HEK293 (cell line): ENCODE results near the gene ZFYVE21.

Experiments used
- CTCF ChIA-PET: fragments of 350-600 bp; formaldehyde crosslinking; extraction: SDS; loops from one replicate; lab custom pipeline; 2021; ENCODE audit warnings: antibody characterized with exemption; lab: Yijun Ruan, JAX
- POLR2A ChIA-PET: fragments of 300-600 bp; formaldehyde crosslinking; extraction: SDS; loops from one replicate; lab custom pipeline; 2020; ENCODE audit warnings: antibody characterized with exemption, inconsistent platforms; lab: Yijun Ruan, JAX
- H3K27ac ChIP-seq: fragments of 200-500 bp; sonication (Bioruptor generic); 2 replicates; pipeline ENCODE4 v1.5.1; 2014; ENCODE audit warnings: low read depth, low read length, control low read depth, inconsistent platforms; ENCODE audit errors: extremely low read depth
- H3K36me3 ChIP-seq, 2 experiments: fragments of 200-500 bp in 1 of 2; sonication (Bioruptor generic) in 1 of 2; 1 replicate in 1 of 2; 2 replicates in 1 of 2; pipeline ENCODE4 v1.5.1; 2014 to 2017; ENCODE audit warnings: inconsistent platforms in 2 of 2, low read length in 2 of 2; ENCODE audit not compliant: control insufficient read depth in 2 of 2, insufficient read depth in 1 of 2
- H3K4me1 ChIP-seq: fragments of 200-500 bp; sonication (Bioruptor generic); 2 replicates; pipeline ENCODE4 v1.5.1; 2014; ENCODE audit warnings: mild to moderate bottlenecking, low read length, inconsistent platforms; ENCODE audit not compliant: control insufficient read depth, insufficient read depth
- H3K4me3 ChIP-seq: 2 replicates; pipeline ENCODE4 v1.5.1; 2011; ENCODE audit warnings: low read depth, mild to moderate bottlenecking, control low read depth, low read length, moderate library complexity
- H3K9me3 ChIP-seq: fragments of 200-500 bp; sonication (Bioruptor generic); 2 replicates; pipeline ENCODE4 v1.5.1; 2014; ENCODE audit warnings: low read depth, low read length, inconsistent platforms; ENCODE audit not compliant: control insufficient read depth, insufficient read depth
- KLF10 ChIP-seq: fragments of 450-650 bp; IDR thresholded peaks from 2 replicates; pipeline ENCODE4 v1.5.1; 2018; ENCODE audit warnings: missing biosample characterization, mild to moderate bottlenecking, missing genetic modification characterization
- KLF9 ChIP-seq: fragments of 450-650 bp; formaldehyde crosslinking; IDR thresholded peaks from 2 replicates; pipeline ENCODE4 v1.5.1; 2016; ENCODE audit warnings: missing biosample characterization, missing genetic modification characterization, low read depth
- SCRT1 ChIP-seq: fragments of 450-650 bp; formaldehyde crosslinking; IDR thresholded peaks from 2 replicates; pipeline ENCODE4 v1.5.1; 2016; ENCODE audit warnings: missing biosample characterization, missing genetic modification characterization, borderline replicate concordance
- SP3 ChIP-seq: fragments of 450-650 bp; formaldehyde crosslinking; IDR thresholded peaks from 2 replicates; pipeline ENCODE4 v1.5.1; 2016; ENCODE audit warnings: missing biosample characterization, missing genetic modification characterization
- ZBTB7A ChIP-seq: fragments of 450-650 bp; formaldehyde crosslinking; IDR thresholded peaks from 2 replicates; pipeline ENCODE4 v1.5.1; 2016; ENCODE audit warnings: low read depth, missing biosample characterization, missing genetic modification characterization
- ZFHX2 ChIP-seq: fragments of 450-650 bp; formaldehyde crosslinking; conservative IDR thresholded peaks from 2 replicates; pipeline ENCODE4 v1.5.1; 2016; ENCODE audit warnings: missing biosample characterization, missing genetic modification characterization
- ZNF132 ChIP-seq: fragments of 450-650 bp; formaldehyde crosslinking; IDR thresholded peaks from 2 replicates; pipeline ENCODE4 v1.5.1; 2017; ENCODE audit warnings: missing biosample characterization, missing genetic modification characterization, borderline replicate concordance
- ZNF248 ChIP-seq: fragments of 450-650 bp; formaldehyde crosslinking; IDR thresholded peaks from 2 replicates; pipeline ENCODE4 v1.5.1; 2017; ENCODE audit warnings: missing biosample characterization, missing genetic modification characterization
- ZNF292 ChIP-seq: fragments of 450-650 bp; formaldehyde crosslinking; IDR thresholded peaks from 2 replicates; pipeline ENCODE4 v1.5.1; 2016; ENCODE audit warnings: low read depth, missing biosample characterization, missing genetic modification characterization, borderline replicate concordance
- ZNF335 ChIP-seq: fragments of 450-650 bp; formaldehyde crosslinking; conservative IDR thresholded peaks from 2 replicates; pipeline ENCODE4 v1.5.1; 2016; ENCODE audit warnings: missing biosample characterization, missing genetic modification characterization
- ZNF416 ChIP-seq: fragments of 450-650 bp; formaldehyde crosslinking; IDR thresholded peaks from 2 replicates; pipeline ENCODE4 v1.5.1; 2016; ENCODE audit warnings: missing biosample characterization, missing genetic modification characterization
- ZNF548 ChIP-seq: fragments of 450-650 bp; formaldehyde crosslinking; IDR thresholded peaks from 2 replicates; pipeline ENCODE4 v1.5.1; 2016; ENCODE audit warnings: missing biosample characterization, missing genetic modification characterization
- ZNF596 ChIP-seq: fragments of 450-650 bp; IDR thresholded peaks from 2 replicates; pipeline ENCODE4 v1.5.0; 2018; ENCODE audit warnings: missing biosample characterization, mild to moderate bottlenecking, missing genetic modification characterization, moderate library complexity
- ZNF658 ChIP-seq: fragments of 450-650 bp; formaldehyde crosslinking; IDR thresholded peaks from 2 replicates; pipeline ENCODE4; 2016; ENCODE audit warnings: missing biosample characterization, missing genetic modification characterization
- ZNF664 ChIP-seq: fragments of 450-650 bp; formaldehyde crosslinking; IDR thresholded peaks from 2 replicates; pipeline ENCODE4 v1.5.1; 2016; ENCODE audit warnings: missing biosample characterization, missing genetic modification characterization
- ZNF768 ChIP-seq: fragments of 450-650 bp; formaldehyde crosslinking; IDR thresholded peaks from 2 replicates; pipeline ENCODE4 v1.5.1; 2018; ENCODE audit warnings: missing biosample characterization, mild to moderate bottlenecking, missing genetic modification characterization
- ZNF791 ChIP-seq: fragments of 450-650 bp; formaldehyde crosslinking; IDR thresholded peaks from 2 replicates; pipeline ENCODE4 v1.5.1; 2016; ENCODE audit warnings: missing biosample characterization, missing genetic modification characterization
- ZXDB ChIP-seq: fragments of 450-650 bp; formaldehyde crosslinking; IDR thresholded peaks from 2 replicates; pipeline ENCODE4 v1.5.1; 2016; ENCODE audit warnings: missing biosample characterization, missing genetic modification characterization
- TF ChIP-seq, protein P1 (sequence below): fragments of 450-650 bp; formaldehyde crosslinking; IDR thresholded peaks from 2 replicates; pipeline ENCODE4 v1.5.1; 2017; ENCODE audit warnings: missing biosample characterization, missing genetic modification characterization
- TF ChIP-seq, protein P2 (sequence below): fragments of 450-650 bp; formaldehyde crosslinking; IDR thresholded peaks from 2 replicates; pipeline ENCODE4 v1.5.1; 2016; ENCODE audit warnings: missing biosample characterization, missing genetic modification characterization, borderline replicate concordance

ZFYVE21 gene

DNA sequence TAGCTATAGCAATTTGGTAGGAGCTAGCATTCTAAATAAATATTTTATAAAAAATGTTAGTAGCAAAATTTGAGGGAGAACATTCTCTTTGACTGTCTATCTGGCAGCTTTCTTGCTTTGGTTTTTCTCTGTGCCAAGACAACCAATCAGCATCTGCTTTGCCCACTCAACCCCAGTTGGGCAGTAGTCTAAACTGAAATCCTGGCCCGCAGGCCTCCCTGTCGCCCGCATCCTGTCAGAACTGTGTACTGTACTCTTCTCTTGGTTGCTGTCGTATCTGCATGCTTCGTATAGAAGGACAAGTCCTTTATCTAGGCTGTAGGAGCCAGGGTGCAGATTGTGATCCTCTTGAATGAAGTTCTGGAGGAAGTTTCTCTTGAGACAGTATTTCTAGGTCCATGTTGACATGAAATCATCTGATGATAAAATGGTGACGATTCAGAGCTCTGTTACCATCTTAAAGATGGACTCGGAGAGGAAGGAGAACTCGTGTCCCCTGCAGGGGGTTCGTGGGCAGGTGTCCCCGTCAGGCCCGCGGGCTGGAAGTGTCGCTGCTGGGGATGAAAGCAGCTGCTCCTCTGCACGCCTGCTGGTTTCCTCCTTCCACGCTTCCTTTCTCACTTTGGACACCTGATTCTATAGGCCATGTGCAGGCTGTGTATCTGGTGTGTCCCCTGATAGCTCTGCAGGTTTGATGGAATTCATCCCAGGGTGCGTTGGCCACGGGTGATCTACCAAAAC is 34.9 kb upstream of the ZFYVE21 start:
- peaks cover 62 to 93% of the 10 kb centered on the region in 2 experiments for H3K36me3 ChIP-seq
- H3K27ac ChIP-seq, result no peak overlapping the region
- H3K4me1 ChIP-seq, result no peaks in the 10 kb centered on the region
- POLR2A ChIA-PET, result interaction anchor here (0.8 kb wide), 1 partner anchor 23 kb away, joined by 3 read pairs; no protein-coding TSS in a partner anchor
- no peak overlapping the region for H3K4me3 ChIP-seq
- no peaks in the 10 kb centered on the region for H3K9me3 ChIP-seq
- TF ChIP-seq ZNF248, result no peak
- TF ChIP-seq, protein P1, sequence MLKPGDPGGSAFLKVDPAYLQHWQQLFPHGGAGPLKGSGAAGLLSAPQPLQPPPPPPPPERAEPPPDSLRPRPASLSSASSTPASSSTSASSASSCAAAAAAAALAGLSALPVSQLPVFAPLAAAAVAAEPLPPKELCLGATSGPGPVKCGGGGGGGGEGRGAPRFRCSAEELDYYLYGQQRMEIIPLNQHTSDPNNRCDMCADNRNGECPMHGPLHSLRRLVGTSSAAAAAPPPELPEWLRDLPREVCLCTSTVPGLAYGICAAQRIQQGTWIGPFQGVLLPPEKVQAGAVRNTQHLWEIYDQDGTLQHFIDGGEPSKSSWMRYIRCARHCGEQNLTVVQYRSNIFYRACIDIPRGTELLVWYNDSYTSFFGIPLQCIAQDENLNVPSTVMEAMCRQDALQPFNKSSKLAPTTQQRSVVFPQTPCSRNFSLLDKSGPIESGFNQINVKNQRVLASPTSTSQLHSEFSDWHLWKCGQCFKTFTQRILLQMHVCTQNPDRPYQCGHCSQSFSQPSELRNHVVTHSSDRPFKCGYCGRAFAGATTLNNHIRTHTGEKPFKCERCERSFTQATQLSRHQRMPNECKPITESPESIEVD (tag by site-specific recombination), result no peak
- no peak for TF ChIP-seq SCRT1
- no peak for TF ChIP-seq ZBTB7A (tag by site-specific recombination)
- TF ChIP-seq ZNF335 (tag by site-specific recombination), result no peak
- TF ChIP-seq ZFHX2, result no peak
- no peak for TF ChIP-seq ZNF664 (tag by site-specific recombination)
- no peak for TF ChIP-seq ZNF132
- TF ChIP-seq ZNF292 (tag by site-specific recombination), result no peak
- no peak for TF ChIP-seq SP3 (tag by site-specific recombination)
- no peak for TF ChIP-seq ZNF791 (tag by site-specific recombination)
- TF ChIP-seq ZXDB (tag by site-specific recombination), result no peak
- no peak for TF ChIP-seq ZNF416
- no peak for TF ChIP-seq ZNF548 (tag by site-specific recombination)
- no peak for TF ChIP-seq ZNF596 (tag by site-specific recombination)
- no peak for TF ChIP-seq KLF10 (tag by site-specific recombination)
- TF ChIP-seq ZNF768 (tag by site-specific recombination), result no peak
- no peak for TF ChIP-seq ZNF658 (tag by site-specific recombination)
- TF ChIP-seq KLF9 (tag by site-specific recombination), result no peak
- TF ChIP-seq, protein P2, sequence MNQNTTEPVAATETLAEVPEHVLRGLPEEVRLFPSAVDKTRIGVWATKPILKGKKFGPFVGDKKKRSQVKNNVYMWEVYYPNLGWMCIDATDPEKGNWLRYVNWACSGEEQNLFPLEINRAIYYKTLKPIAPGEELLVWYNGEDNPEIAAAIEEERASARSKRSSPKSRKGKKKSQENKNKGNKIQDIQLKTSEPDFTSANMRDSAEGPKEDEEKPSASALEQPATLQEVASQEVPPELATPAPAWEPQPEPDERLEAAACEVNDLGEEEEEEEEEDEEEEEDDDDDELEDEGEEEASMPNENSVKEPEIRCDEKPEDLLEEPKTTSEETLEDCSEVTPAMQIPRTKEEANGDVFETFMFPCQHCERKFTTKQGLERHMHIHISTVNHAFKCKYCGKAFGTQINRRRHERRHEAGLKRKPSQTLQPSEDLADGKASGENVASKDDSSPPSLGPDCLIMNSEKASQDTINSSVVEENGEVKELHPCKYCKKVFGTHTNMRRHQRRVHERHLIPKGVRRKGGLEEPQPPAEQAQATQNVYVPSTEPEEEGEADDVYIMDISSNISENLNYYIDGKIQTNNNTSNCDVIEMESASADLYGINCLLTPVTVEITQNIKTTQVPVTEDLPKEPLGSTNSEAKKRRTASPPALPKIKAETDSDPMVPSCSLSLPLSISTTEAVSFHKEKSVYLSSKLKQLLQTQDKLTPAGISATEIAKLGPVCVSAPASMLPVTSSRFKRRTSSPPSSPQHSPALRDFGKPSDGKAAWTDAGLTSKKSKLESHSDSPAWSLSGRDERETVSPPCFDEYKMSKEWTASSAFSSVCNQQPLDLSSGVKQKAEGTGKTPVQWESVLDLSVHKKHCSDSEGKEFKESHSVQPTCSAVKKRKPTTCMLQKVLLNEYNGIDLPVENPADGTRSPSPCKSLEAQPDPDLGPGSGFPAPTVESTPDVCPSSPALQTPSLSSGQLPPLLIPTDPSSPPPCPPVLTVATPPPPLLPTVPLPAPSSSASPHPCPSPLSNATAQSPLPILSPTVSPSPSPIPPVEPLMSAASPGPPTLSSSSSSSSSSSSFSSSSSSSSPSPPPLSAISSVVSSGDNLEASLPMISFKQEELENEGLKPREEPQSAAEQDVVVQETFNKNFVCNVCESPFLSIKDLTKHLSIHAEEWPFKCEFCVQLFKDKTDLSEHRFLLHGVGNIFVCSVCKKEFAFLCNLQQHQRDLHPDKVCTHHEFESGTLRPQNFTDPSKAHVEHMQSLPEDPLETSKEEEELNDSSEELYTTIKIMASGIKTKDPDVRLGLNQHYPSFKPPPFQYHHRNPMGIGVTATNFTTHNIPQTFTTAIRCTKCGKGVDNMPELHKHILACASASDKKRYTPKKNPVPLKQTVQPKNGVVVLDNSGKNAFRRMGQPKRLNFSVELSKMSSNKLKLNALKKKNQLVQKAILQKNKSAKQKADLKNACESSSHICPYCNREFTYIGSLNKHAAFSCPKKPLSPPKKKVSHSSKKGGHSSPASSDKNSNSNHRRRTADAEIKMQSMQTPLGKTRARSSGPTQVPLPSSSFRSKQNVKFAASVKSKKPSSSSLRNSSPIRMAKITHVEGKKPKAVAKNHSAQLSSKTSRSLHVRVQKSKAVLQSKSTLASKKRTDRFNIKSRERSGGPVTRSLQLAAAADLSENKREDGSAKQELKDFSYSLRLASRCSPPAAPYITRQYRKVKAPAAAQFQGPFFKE (tag by site-specific recombination), result no peak
- CTCF ChIA-PET, result interaction anchor here (0.6 to 1.3 kb wide), 6 partner anchors 11 to 112 kb away, joined by 3 to 5 read pairs (median 3); no protein-coding TSS in a partner anchor
